HG03280 (cell line): ENCODE measurements around the gene OBSCN.

Source experiments
- ATAC-seq: cut with Tn5 transposase; IDR thresholded peaks from one replicate; pipeline ENCODE4 v1.9.1; 2021; ENCODE audit warnings: mild to moderate bottlenecking, moderate library complexity; ENCODE audit not compliant: unreplicated experiment

OBSCN gene

DNA sequence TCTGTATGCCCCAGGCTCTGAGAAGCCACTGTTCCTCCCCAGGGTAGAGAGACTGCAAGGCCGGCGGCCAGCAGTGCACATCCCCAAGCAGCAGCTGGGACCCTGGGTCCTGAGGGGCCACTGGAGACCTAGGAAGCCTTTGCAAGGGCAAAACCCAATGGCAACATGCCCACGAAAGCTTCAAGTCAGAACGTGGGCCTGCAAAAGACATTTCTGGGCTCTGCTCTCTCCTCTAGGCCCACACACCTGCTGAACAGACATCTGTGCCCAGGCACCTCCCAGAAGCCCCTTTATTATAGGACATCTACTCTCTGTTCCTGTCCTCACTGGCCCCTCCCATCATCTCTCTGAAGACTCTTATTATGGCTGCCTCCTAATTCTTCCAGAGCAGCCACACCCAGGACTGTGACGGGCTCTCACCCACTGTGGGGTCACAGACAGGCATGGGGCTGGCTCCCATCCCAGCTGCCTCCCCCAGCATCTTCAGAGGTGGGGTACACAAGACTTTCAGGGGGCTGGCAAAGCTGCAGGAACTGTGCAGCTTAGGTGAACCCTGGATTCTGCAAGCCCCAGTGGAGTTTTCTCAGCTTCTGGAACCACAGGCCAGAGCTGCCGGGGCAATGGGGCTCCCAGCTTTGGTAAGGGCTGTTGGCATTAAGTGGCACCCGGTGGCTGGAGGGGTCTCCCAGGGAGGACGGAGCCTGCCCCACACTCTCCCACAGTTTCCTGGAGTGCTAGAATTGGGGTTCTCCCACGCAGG is 186.1 kb downstream of the OBSCN start:
- ATAC-seq = no peak

GRCh38 chr1:228394571-228395394 is 186.9 kb downstream of the OBSCN start:
- no peak for ATAC-seq

DNA sequence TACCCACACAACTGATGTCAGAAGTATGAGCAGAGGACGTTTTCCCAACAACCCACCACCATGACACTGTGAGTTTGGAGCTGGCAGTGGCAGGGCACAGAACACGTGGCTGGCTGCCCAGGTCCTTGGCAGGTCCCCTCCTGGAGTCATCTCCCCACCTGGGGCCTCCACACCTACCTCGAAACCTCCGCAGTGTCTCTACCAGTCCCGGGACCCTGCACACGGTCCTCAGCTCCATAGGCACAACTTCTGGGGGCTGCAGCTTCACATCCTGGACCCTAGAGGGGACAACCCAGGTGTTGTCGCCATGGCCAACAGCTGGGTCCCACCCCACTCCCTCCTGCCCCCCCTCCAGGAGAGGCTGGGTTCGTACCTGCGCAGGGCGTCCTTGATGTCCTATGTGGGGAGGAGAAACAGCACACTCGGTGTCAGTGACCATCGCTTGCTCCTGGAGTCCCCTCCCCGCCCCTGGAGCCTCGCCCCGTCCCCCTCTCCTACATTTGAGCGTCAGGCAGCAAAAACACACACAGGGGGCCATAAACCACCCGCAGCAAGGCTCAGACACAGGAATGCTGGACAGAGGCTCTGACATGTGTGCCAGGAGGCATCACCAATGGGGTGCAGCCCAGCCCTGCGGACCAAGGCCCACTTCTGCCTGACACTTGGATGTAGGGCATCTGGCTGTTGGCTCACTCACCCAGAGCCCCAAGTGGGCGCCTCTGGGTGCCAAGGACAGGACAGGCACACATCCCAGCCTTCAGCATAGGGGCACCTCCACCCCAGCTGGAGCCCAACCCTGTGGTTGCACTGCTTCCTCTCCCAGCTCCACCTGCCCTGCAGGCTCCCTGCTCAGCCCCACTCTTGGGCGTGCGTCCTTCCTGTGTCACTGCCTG is 189.2 kb downstream of the OBSCN start:
- no peak for ATAC-seq

GRCh38 chr1:228397966-228398365 is 190.1 kb downstream of the OBSCN start:
- no peak for ATAC-seq

DNA sequence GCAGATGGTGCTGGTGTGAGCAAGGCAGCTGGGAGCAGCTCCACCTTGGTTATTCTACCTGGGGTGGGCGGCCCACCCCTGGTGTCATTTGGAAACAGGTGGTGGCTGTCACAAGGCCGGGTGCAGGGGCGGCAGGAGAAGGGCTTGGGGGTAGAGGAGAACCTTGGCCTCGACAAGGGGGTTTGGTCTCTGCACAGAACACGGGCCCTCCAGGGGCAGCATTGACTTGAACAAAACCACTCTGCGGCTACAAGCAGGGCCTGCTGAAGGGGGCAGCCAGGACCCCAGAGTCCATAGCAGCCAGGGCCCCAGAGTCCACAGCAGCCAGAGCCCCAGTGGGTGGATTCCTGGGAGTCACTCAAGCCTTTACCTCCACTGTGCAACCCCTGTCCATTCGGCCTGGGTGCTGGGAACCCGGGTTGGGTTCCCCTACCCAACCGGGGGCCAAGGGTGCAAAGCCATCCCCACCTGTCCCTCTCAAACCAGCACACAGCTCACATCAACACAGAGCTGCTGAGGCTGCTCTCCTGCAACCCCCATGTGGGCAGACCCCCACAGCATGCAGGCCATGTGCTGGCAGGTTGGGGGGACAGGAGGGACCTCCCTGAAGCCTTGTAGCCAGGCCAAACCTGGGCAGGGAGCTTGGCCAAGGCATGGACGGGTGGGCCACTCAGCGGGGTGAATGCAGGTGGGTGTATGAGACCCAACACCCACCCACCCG is 191.1 kb downstream of the OBSCN start:
- ATAC-seq = no peak

GRCh38 chr1:228399531-228400236 is 191.8 kb downstream of the OBSCN start:
- no peak for ATAC-seq

DNA sequence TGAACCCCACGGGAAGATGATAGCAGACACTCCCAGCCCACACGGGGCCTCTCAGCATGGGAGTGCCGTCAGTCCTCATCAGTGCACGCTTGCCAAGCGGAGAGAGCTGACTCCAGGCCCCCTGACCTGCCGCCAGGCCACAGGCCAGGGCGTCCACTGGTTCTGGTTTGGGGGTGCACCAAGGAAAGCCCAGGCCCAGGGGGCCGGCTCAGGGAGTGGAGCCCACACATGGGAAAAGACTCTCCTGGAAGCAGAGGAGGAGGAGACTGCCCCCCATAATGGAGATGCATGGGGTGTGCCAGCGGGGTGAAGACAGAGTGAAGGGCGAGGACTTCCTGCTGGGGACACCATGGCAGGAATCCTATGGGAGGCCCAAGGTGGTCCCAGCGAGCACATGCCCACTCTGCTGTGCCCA is 192.4 kb downstream of the OBSCN start:
- ATAC-seq = no peak

DNA sequence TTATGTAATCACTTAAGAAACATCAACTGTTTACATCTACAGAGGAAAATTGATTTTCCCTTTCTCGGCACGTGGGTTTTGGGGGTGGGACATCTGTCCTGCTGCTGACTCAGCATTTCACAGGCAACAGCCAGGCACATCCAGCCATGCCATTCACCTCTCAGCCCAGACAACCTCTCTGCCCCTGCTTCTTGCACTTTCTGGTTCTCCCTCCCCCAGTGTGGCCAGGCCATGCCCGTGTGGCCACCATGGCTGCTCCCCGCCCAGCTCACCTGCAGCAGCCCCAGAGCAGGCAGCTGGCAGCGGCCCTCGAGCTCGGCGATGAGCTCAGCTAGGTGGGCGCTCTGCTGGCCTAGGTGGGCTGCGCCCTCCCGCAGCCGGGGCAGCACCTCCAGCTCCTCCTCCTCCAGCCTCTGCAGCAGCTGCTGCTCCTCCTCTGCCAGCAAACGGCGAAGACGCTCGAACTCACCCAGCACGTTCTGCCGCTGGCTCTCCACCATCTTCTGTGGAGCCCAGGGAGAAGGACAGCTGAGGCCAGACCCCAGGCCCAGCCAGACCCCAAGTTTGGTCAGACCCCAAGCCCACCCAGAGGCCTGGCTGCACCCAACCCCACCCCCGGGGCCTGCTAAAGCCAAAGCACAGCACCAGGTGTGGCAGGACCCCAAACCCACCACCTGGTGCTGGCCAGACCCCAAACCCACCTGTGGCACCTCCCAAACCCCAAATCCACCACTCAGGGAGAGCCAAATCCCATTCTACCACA is 193.0 kb downstream of the OBSCN start:
- no peak for ATAC-seq

DNA sequence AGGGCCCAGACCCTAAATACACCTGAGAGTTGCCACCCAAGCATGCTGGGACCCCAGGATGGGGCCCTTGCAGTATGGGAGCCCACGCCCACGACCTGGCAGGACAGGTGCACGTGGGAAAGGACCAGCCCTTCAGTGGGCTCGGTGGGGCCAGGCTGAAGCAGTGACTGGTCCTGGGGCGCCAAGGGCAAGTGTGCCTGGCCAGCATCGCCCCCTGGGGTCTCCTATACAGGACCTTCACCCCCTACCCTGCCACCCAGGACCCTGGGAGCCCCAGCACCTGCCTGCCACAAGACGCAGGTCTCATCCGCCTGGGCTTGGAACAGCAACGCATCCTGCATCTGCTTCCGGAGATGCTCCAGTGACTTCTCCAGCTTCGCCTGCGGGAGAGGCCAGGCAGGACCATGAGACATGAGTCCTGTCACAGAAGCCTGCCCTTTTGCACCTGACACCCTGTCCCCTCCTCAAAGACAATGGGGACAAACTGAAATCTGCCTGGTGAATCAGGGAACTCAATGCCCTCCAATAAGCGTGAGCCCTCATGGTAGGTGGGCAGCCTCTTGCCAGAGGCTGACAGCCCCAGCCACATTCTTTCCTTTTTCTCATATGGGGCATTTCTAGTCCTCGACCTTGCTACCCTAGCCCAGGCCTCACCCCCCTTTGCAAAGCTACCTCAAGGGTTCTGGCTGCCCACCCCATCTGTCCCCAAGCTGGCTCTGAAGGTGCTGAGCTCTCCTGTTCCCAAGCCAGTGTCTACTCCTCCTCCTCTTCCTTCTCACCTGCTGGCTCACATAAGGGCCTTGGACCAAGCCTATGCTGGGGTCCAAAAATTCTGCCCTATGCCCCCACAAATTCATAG is 194.2 kb downstream of the OBSCN start:
- no peak for ATAC-seq

DNA sequence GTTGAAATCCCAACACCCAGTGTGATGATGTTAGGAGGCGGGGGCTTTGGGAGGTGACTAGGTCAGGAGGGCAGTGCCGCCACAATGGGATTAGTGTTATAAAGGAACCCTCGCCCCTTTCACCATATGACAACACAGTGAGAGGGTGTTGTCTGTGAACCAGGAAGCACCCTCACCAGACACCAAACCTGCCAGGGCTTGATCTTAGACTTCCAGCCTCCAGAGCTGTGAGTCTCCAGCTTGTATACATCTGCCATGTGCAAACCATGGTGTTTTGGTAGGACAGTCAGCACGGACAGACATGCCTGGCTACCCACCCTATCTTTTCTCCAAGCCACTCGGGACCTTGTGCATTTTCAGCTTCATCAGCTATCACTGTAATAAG is 194.8 kb downstream of the OBSCN start:
- ATAC-seq = no peak

GRCh38 chr1:228403231-228403631 is 195.4 kb downstream of the OBSCN start:
- ATAC-seq = no peak

DNA sequence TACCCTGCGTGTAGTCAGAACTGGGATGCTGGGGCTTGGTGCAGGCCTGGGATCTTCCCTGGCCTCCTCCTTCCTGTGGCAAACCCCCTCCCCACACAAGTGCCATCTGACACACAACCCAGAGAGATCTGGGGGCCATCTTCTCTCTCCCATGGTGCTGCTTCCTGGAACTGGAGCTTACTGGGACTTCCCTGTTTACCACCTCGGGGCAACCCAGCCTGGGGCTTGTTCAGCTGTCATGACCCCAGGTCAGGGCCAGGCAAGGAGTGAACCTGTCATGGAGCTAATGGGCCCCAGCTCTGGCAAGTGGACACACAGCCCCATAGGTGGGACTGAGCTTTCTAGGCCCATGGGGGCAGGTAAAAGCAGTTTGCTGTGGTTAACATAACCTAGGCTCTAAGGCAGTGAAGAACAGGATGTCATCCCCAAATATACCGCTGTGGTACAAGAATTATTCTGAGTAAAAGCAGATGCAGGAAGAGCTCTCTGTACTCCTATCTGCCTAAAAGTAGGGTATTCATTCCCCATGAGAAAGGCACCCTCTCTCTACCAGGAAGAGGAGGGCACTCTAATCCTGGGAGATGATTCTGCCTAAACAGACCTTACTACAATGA is 196.4 kb downstream of the OBSCN start:
- no peak for ATAC-seq

GRCh38 chr1:228405200-228405978 is 197.5 kb downstream of the OBSCN start:
- ATAC-seq = no peak

- peak; percentile 1 for ATAC-seq
These were observed 198.1 kb downstream of the OBSCN start for GRCh38 chr1:228405979-228406228.

DNA sequence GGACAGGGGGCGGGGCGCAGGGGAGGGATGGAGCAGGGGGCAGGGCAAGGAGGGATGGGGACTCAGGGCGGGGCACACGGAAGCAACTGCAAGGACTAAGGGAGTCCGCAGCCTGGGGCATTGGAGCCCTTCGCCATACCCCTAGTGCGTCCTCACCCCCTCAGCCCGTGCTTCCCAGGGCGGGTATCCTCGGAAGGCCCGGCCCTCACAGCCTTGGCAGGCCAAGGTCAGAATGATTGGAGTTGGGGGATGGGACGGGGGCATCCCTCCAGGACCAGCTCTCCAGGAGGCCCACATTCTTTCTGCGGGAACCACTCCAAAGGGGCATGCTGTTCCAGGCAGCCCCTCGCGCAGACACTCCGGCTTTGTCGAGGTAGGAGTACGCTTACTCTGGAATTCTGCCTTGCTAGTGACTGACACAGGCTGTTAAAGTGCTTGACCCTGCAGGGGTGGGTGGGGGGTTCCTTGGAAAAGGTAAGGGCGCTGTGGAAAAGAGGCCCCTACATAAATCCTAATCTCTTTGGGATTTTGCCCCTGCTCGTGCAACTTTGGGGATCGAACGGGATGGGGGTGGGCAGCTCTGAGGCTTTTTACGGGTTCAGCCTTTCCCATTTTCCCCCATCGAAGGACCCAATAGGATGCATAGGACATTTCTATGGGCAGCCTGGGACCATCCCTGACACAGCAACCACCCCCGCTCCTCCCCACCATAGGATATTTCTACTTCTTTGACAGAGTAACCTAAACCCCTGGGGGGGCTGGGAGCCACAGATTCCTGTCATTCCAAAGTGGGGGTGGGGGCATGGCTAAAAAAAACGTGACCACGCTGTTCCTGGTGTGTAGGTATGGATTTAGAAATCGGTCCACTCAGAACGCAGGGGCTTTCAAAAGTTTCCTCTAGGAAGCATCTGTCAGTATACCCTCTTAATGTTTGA is 199.5 kb downstream of the OBSCN start:
- ATAC-seq = no peak
